ENCODE results near the gene SAMD8. TPM values are rescaled to one million over a fixed set of nuclear protein-coding genes. Genes with fewer than 3 reads are reported as not detected.
"Not testable (repeated sequence)": the region's sequence is repeated elsewhere in the genome, so short reads cannot be mapped to it uniquely, and the experiment has no call there.

SAMD8 gene
- total RNA-seq, 1 donor from 2014 or later: 35.4 TPM

- no peaks in the 10 kb centered on the region for H3K36me3 Mint-ChIP-seq (ENCODE audit: low read depth, unreplicated experiment)
Measured at GRCh38 chr10:75127471-75127870, 16.0 kb downstream of the SAMD8 start.

GRCh38 chr10:75128985-75129384, 17.5 kb downstream of the SAMD8 start:
- not testable (repeated sequence) for H3K4me1 Mint-ChIP-seq (ENCODE audit: low read depth, unreplicated experiment); DNase-seq (ENCODE audit: low read depth); H3K27me3 ChIP-seq (ENCODE audit: insufficient read depth, low read length); H3K4me3 ChIP-seq (ENCODE audit: insufficient read depth, low read depth, low read length); H3K9me3 ChIP-seq (ENCODE audit: insufficient read depth, low read depth, low read length); H3K27ac ChIP-seq (ENCODE audit: low read depth, low read length); H2AFZ ChIP-seq (ENCODE audit: low read depth, low read length); H3K9ac ChIP-seq (ENCODE audit: low read length); H3K36me3 ChIP-seq (ENCODE audit: insufficient read depth, low read length); H3K4me2 ChIP-seq (ENCODE audit: low read length); H3K4me1 ChIP-seq (ENCODE audit: insufficient read depth, low read length); H3K4me3 Mint-ChIP-seq (ENCODE audit: unreplicated experiment); H3K36me3 Mint-ChIP-seq (ENCODE audit: low read depth, unreplicated experiment); FAIRE-seq; H3K27me3 Mint-ChIP-seq (ENCODE audit: low read depth, unreplicated experiment); H3K27ac Mint-ChIP-seq (ENCODE audit: unreplicated experiment); H3K9me3 Mint-ChIP-seq (ENCODE audit: unreplicated experiment)
- H3K79me2 ChIP-seq (ENCODE audit: insufficient read depth, low read length): peaks cover 71% of the 10 kb centered on the region
- peaks cover 57% of the 10 kb centered on the region for H4K20me1 ChIP-seq (ENCODE audit: insufficient read depth, low read length)

More at GRCh38 chr10:75127471-75127870, 16.0 kb downstream of the SAMD8 start:
- FAIRE-seq (no peak), DNase-seq (ENCODE audit: low read depth) (no peak)
- no peak overlapping the region for H3K4me3 ChIP-seq (ENCODE audit: insufficient read depth, low read depth, low read length)
- H2AFZ ChIP-seq (ENCODE audit: low read depth, low read length): no peak overlapping the region
- H4K20me1 ChIP-seq (ENCODE audit: insufficient read depth, low read length): peaks cover 52% of the 10 kb centered on the region
- no peaks in the 10 kb centered on the region for H3K9me3 Mint-ChIP-seq (ENCODE audit: unreplicated experiment)
- H3K9ac ChIP-seq (ENCODE audit: low read length): no peak overlapping the region
- H3K79me2 ChIP-seq (ENCODE audit: insufficient read depth, low read length): peaks cover 71% of the 10 kb centered on the region
- H3K27ac Mint-ChIP-seq (ENCODE audit: unreplicated experiment): peak overlapping the region; percentile 62
- peaks cover 3% of the 10 kb centered on the region for H3K4me1 Mint-ChIP-seq (ENCODE audit: low read depth, unreplicated experiment)
- peaks cover 2% of the 10 kb centered on the region for H3K36me3 ChIP-seq (ENCODE audit: insufficient read depth, low read length)
- H3K27ac ChIP-seq (ENCODE audit: low read depth, low read length): peak overlapping the region; percentile 0
- no peaks in the 10 kb centered on the region for H3K27me3 Mint-ChIP-seq (ENCODE audit: low read depth, unreplicated experiment)
- peak overlapping the region; percentile 0 for H3K4me2 ChIP-seq (ENCODE audit: low read length)
- TF ChIP-seq CTCF (IDR thresholded peaks at IDR 0.05; ENCODE audit: insufficient read depth, low read depth, low read length) (no peak), EZH2 (IDR thresholded peaks at IDR 0.05; ENCODE audit: insufficient read depth, low read length) (no peak)
- H3K4me3 Mint-ChIP-seq (ENCODE audit: unreplicated experiment): no peak overlapping the region
- H3K9me3 ChIP-seq (ENCODE audit: insufficient read depth, low read depth, low read length): no peaks in the 10 kb centered on the region
- H3K27me3 ChIP-seq (ENCODE audit: insufficient read depth, low read length): no peaks in the 10 kb centered on the region
- H3K4me1 ChIP-seq (ENCODE audit: insufficient read depth, low read length): no peaks in the 10 kb centered on the region

GRCh38 chr10:75129537-75129936, 18.1 kb downstream of the SAMD8 start:
- no peaks in the 10 kb centered on the region for H3K9me3 ChIP-seq (ENCODE audit: insufficient read depth, low read depth, low read length)
- DNase-seq (ENCODE audit: low read depth) (no peak), FAIRE-seq (no peak)
- no peak for TF ChIP-seq EZH2 (IDR thresholded peaks at IDR 0.05; ENCODE audit: insufficient read depth, low read length)
- TF ChIP-seq CTCF (IDR thresholded peaks at IDR 0.05; ENCODE audit: insufficient read depth, low read depth, low read length): no peak
- H3K9ac ChIP-seq (ENCODE audit: low read length): no peak overlapping the region
- peaks cover 2% of the 10 kb centered on the region for H3K36me3 ChIP-seq (ENCODE audit: insufficient read depth, low read length)
- no peak overlapping the region for H2AFZ ChIP-seq (ENCODE audit: low read depth, low read length)
- H3K4me1 Mint-ChIP-seq (ENCODE audit: low read depth, unreplicated experiment): peaks cover 3% of the 10 kb centered on the region
- no peak overlapping the region for H3K4me3 ChIP-seq (ENCODE audit: insufficient read depth, low read depth, low read length)
- H3K9me3 Mint-ChIP-seq (ENCODE audit: unreplicated experiment): no peaks in the 10 kb centered on the region
- H3K4me1 ChIP-seq (ENCODE audit: insufficient read depth, low read length): no peaks in the 10 kb centered on the region
- H3K27ac Mint-ChIP-seq (ENCODE audit: unreplicated experiment): no peak overlapping the region
- no peak overlapping the region for H3K27ac ChIP-seq (ENCODE audit: low read depth, low read length)
- no peak overlapping the region for H3K4me3 Mint-ChIP-seq (ENCODE audit: unreplicated experiment)
- H3K4me2 ChIP-seq (ENCODE audit: low read length): no peak overlapping the region
- H3K79me2 ChIP-seq (ENCODE audit: insufficient read depth, low read length): peaks cover 75% of the 10 kb centered on the region
- no peaks in the 10 kb centered on the region for H3K27me3 ChIP-seq (ENCODE audit: insufficient read depth, low read length)
- peaks cover 3% of the 10 kb centered on the region for H3K36me3 Mint-ChIP-seq (ENCODE audit: low read depth, unreplicated experiment)
- H3K27me3 Mint-ChIP-seq (ENCODE audit: low read depth, unreplicated experiment): no peaks in the 10 kb centered on the region
- peaks cover 60% of the 10 kb centered on the region for H4K20me1 ChIP-seq (ENCODE audit: insufficient read depth, low read length)

GRCh38 chr10:75133701-75134100, 22.2 kb downstream of the SAMD8 start:
- not testable (repeated sequence) for H3K9me3 ChIP-seq (ENCODE audit: insufficient read depth, low read depth, low read length); H3K27me3 ChIP-seq (ENCODE audit: insufficient read depth, low read length); DNase-seq (ENCODE audit: low read depth); H3K36me3 Mint-ChIP-seq (ENCODE audit: low read depth, unreplicated experiment); H3K9me3 Mint-ChIP-seq (ENCODE audit: unreplicated experiment); H3K9ac ChIP-seq (ENCODE audit: low read length); H3K4me3 ChIP-seq (ENCODE audit: insufficient read depth, low read depth, low read length); H2AFZ ChIP-seq (ENCODE audit: low read depth, low read length); H3K36me3 ChIP-seq (ENCODE audit: insufficient read depth, low read length); H3K4me1 ChIP-seq (ENCODE audit: insufficient read depth, low read length); H3K4me3 Mint-ChIP-seq (ENCODE audit: unreplicated experiment); H3K27me3 Mint-ChIP-seq (ENCODE audit: low read depth, unreplicated experiment); FAIRE-seq; H3K4me2 ChIP-seq (ENCODE audit: low read length); H3K27ac ChIP-seq (ENCODE audit: low read depth, low read length); H3K27ac Mint-ChIP-seq (ENCODE audit: unreplicated experiment)
- Histone ChIP-seq H4K20me1 (ENCODE audit: insufficient read depth, low read length) (peaks cover 62% of the 10 kb centered on the region), H3K79me2 (ENCODE audit: insufficient read depth, low read length) (peaks cover 56% of the 10 kb centered on the region)
- peaks cover 21% of the 10 kb centered on the region for H3K4me1 Mint-ChIP-seq (ENCODE audit: low read depth, unreplicated experiment)

Data from astrocyte (in vitro differentiated cells and primary cell).